ENCODE data around the gene SLC35F1.

SLC35F1 gene

GRCh38 chr6:118288355-118289124 is 381.5 kb downstream of the SLC35F1 start:
- no peak overlapping the region for H3K4me3 ChIP-seq (ENCODE audit: low read depth, low read length)
- peak; percentile 32 for TF ChIP-seq CTCF (IDR thresholded peaks at IDR 0.05; ENCODE audit: low read depth, low read length)

GRCh38 chr6:118292558-118292957 is 385.5 kb downstream of the SLC35F1 start:
- no peak overlapping the region for H3K4me3 ChIP-seq (ENCODE audit: low read depth, low read length)
- no peak for TF ChIP-seq CTCF (IDR thresholded peaks at IDR 0.05; ENCODE audit: low read depth, low read length)

- TF ChIP-seq CTCF (IDR thresholded peaks at IDR 0.05; ENCODE audit: low read depth, low read length): no peak
- no peak overlapping the region for H3K4me3 ChIP-seq (ENCODE audit: low read depth, low read length)
These were observed 387.8 kb downstream of the SLC35F1 start for GRCh38 chr6:118294906-118295305.

GRCh38 chr6:118295336-118295735 is 388.3 kb downstream of the SLC35F1 start:
- no peak for TF ChIP-seq CTCF (IDR thresholded peaks at IDR 0.05; ENCODE audit: low read depth, low read length)

GRCh38 chr6:118296129-118296901 is 389.3 kb downstream of the SLC35F1 start:
- no peak for TF ChIP-seq CTCF (IDR thresholded peaks at IDR 0.05; ENCODE audit: low read depth, low read length)
- no peak overlapping the region for H3K4me3 ChIP-seq (ENCODE audit: low read depth, low read length)

More at GRCh38 chr6:118295336-118295735, 388.3 kb downstream of the SLC35F1 start:
- H3K4me3 ChIP-seq (ENCODE audit: low read depth, low read length): no peak overlapping the region

GRCh38 chr6:118297821-118298220 is 390.8 kb downstream of the SLC35F1 start:
- no peak overlapping the region for H3K4me3 ChIP-seq (ENCODE audit: low read depth, low read length)
- TF ChIP-seq CTCF (IDR thresholded peaks at IDR 0.05; ENCODE audit: low read depth, low read length): no peak
